ENCODE data around the gene CELF4.

DNA sequence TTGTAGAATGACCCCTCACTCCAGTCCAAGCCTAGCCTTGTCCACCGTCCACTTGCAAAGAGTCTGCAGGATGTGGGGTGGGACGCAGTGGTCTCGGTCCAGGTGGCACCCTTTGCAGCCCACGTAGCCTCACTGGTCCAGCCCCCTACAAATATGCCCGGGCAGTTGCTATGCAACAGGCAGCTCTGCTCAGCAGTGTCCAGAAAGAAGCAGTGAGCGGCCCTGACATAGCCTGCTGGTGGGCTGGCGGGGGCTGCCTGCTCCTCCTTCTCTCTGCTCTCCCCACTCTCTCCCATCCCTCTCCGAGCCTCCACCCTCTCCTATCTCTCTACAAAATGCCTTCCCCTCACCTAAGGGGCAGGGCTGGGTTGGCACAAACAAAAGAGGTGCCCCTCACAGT, 233.4 kb downstream of the CELF4 start:
- TF ChIP-seq, protein P1, sequence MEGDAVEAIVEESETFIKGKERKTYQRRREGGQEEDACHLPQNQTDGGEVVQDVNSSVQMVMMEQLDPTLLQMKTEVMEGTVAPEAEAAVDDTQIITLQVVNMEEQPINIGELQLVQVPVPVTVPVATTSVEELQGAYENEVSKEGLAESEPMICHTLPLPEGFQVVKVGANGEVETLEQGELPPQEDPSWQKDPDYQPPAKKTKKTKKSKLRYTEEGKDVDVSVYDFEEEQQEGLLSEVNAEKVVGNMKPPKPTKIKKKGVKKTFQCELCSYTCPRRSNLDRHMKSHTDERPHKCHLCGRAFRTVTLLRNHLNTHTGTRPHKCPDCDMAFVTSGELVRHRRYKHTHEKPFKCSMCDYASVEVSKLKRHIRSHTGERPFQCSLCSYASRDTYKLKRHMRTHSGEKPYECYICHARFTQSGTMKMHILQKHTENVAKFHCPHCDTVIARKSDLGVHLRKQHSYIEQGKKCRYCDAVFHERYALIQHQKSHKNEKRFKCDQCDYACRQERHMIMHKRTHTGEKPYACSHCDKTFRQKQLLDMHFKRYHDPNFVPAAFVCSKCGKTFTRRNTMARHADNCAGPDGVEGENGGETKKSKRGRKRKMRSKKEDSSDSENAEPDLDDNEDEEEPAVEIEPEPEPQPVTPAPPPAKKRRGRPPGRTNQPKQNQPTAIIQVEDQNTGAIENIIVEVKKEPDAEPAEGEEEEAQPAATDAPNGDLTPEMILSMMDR (IDR thresholded peaks at IDR 0.05), result no peak
- TF ChIP-seq POLR2A (IDR thresholded peaks at IDR 0.05) (no peak), EP300 (IDR thresholded peaks at IDR 0.05) (no peak)
